GM13976 (cell line): ENCODE data around the gene TMEM132D.

Experiments used
- DNase-seq: peaks from one replicate; pipeline ENCODE4 v3.0.0; 2012; ENCODE audit warnings: low spot score
- in situ Hi-C: fragments of 300-500 bp; cut with MboI; formaldehyde crosslinking; loops from one replicate; pipeline ENCODE4 v1.12.0; 2022; ENCODE audit warnings: low sequenced_read_pairs, mixed read lengths, inconsistent platforms; ENCODE audit not compliant: unreplicated experiment
- TF ChIP-seq, protein P1 (sequence below): IDR thresholded peaks from 2 replicates; pipeline ENCODE4 v1.5.1; 2012; ENCODE audit warnings: borderline replicate concordance, mild to moderate bottlenecking; ENCODE audit not compliant: insufficient read depth; ENCODE audit errors: extremely low read depth, missing control alignments, control extremely low read depth

Gene TMEM132D

DNA sequence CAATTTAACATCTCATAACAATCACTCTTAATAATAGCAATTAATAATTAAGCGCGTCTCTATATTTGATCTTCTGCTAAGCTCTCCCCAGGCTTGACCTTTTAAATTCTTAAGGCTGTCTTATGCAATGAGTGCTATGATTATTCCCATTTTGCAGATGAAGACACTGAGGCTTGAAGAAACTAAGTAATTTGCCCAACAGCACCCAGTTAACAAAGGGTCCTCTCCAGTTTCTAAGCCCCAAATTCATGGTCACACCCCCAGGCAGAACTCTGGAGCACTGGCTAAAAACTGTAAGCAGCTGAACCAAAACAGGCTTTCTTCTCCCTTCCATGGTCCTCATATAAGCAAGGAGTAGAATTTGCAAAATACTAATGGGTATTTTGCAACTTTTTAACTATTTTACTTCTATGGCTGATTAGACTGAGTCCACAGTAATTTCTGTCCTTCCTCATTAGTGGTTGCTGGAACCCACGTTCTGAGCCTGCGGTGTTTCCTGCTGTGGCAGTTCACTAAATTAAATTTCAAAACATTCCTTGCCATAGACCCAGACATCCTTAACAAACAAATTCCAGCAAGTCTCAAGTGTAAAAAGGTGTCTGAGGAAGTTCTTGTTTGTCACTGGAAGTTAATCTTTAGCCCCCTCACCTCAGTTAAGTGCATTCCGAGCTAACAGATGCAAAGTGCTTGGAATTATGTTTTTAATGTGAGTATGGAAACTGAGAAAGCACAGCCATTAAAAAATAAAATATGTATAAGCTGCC is 76.5 kb downstream of the TMEM132D start:
- TF ChIP-seq, protein P1, sequence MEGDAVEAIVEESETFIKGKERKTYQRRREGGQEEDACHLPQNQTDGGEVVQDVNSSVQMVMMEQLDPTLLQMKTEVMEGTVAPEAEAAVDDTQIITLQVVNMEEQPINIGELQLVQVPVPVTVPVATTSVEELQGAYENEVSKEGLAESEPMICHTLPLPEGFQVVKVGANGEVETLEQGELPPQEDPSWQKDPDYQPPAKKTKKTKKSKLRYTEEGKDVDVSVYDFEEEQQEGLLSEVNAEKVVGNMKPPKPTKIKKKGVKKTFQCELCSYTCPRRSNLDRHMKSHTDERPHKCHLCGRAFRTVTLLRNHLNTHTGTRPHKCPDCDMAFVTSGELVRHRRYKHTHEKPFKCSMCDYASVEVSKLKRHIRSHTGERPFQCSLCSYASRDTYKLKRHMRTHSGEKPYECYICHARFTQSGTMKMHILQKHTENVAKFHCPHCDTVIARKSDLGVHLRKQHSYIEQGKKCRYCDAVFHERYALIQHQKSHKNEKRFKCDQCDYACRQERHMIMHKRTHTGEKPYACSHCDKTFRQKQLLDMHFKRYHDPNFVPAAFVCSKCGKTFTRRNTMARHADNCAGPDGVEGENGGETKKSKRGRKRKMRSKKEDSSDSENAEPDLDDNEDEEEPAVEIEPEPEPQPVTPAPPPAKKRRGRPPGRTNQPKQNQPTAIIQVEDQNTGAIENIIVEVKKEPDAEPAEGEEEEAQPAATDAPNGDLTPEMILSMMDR = no peak
- in situ Hi-C loops = no loop called here
- DNase-seq = no peak

DNA sequence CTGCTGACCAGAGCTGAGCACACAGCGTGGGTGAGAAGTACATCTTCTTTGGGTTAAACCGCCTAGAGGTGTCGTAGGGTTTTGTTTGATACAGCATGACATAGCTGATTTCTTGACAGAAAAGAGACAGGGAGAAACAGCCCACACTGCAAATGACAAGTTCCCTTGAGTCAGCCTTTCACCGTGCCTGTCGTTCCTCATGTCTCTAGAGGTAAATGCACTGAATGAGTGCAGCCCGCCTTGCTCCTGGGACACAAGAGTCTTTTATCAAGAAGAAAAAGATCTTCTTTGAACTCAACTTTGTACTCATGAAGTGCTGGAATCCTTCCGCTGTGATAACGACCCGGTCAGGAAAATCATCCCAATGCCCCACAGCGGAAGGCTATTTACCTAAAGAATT is 77.6 kb downstream of the TMEM132D start:
- in situ Hi-C loops = no loop called here
- TF ChIP-seq, protein P1 = no peak
- no peak for DNase-seq

DNA sequence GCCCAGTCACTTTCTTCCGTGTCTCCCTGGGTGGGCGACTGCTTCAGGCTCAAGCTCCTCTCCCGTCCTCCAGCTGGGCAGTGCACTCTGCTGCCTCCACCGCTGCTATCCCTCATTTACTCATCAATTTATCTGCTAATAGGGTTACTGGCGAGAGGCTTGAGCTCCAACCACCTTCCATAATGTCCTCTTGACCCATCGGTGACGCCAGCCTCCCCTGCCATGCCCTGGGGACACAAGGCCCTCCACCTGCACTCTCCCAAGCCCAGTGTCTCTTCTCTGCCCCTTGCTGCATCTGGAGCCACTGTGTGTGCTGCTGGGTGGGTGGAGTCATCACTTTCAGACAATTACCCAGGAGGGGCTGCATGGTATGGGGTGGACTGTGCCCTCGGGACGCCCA is 78.5 kb downstream of the TMEM132D start:
- no peak for DNase-seq
- in situ Hi-C loops = no loop called here
- TF ChIP-seq, protein P1 = no peak

DNA sequence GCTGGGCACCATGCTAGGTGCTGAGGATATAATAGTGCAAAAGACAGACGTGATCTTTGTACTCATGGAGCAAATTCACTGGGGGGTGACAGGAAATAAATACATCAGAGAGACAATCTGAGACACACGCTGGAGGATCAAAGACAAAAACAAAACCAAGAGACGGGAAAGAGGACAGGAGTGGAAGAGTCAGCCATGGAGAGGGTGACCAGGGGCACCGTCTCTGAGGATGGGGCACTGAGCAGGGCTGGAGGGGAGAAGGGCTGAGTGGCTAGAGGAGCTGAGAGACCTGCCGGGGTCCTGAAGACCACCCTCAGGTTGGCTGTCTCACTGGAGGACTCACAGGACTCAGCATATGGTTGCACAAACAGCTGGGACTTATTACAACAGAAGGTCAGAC is 81.9 kb downstream of the TMEM132D start:
- in situ Hi-C loops = no loop called here
- TF ChIP-seq, protein P1 = no peak
- DNase-seq = no peak

DNA sequence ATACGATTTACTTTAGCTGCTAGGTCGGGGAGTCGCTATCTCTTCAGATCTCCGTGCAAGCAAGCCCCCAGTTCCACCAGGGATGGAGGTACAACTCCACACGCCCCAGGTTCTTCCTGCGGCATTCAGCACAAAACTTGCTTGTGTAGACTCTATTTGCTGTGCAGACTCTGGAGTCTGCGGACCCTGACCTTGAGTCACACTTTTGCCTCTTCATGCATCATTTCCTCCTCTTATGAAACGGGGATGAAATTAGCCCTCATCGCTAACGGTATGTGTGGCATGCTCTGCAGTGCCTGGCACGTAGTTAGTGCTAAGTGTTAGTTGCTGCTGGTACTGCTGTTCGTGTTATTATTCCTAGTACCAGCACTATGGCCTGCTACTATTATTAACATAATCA is 84.4 kb downstream of the TMEM132D start:
- DNase-seq = no peak
- TF ChIP-seq, protein P1 = no peak
- in situ Hi-C loops = no loop called here

DNA sequence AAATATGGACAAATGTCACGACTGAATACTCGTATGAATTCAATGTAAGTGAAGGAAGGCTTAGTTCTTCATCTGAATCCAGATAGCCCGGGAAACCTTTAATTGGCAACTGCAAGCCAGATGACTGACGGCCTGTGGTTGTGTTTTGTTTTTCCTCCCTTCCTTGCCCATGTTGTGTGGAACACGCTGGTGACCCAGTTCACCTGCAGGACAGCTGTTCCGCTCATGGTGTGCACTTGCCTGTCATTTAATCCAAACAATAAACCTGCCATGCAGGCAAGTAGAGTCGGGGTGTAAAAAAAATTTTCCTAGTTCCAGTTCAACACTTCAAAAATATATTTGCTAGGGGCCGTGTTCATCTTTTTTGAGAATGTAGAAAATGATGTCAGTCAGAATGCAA is 88.0 kb downstream of the TMEM132D start:
- no peak for DNase-seq
- in situ Hi-C loops = no loop called here
- TF ChIP-seq, protein P1 = no peak

DNA sequence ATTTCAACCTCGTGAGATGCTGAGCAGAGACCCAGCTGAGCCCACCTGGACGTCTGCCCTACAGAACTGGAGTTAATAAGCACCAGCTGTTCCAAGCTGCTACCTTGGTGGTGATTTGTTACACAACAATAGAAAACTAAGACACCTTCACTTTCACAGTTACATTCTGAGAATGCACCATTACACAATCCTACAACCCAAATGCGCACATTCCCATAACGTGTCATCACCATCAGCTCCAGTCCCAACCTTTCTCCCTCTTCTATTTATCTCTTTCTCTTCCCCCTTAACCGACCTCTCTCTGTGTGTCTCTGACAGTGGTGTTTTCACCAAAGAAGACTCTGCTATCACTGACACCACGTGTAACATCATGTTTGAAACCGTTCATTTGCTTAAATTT is 91.9 kb downstream of the TMEM132D start:
- in situ Hi-C loops = no loop called here
- no peak for DNase-seq
- TF ChIP-seq, protein P1 = no peak
